Fibroblast of mammary gland (primary cell): ENCODE measurements around the gene PHF21B.

Experiments used
- DNase-seq: peaks from one replicate; pipeline ENCODE4 v3.0.0-alpha.2; 2010; ENCODE audit warnings: low read depth
- H3K4me3 ChIP-seq: 2 replicates; pipeline ENCODE4 v1.5.1; 2011; ENCODE audit warnings: low read depth, mild to moderate bottlenecking, low read length, moderate library complexity; ENCODE audit not compliant: control insufficient read depth
- CTCF ChIP-seq: conservative IDR thresholded peaks from 2 replicates; pipeline ENCODE4 v1.5.1; 2011; ENCODE audit warnings: low read depth, low read length, inconsistent platforms; ENCODE audit not compliant: control insufficient read depth, insufficient read depth

Gene PHF21B

GRCh38 chr22:44999231-44999630 is 10.6 kb downstream of the PHF21B start:
- DNase-seq = no peak
- no peak for TF ChIP-seq CTCF
- no peak overlapping the region for H3K4me3 ChIP-seq

GRCh38 chr22:44998296-44998695 is 11.5 kb downstream of the PHF21B start:
- TF ChIP-seq CTCF = no peak
- no peak overlapping the region for H3K4me3 ChIP-seq
- no peak for DNase-seq

- H3K4me3 ChIP-seq = no peak overlapping the region
- DNase-seq = no peak
- TF ChIP-seq CTCF = no peak
Measured at GRCh38 chr22:44997060-44997459, 12.7 kb downstream of the PHF21B start.

- TF ChIP-seq CTCF = no peak
- no peak overlapping the region for H3K4me3 ChIP-seq
Measured at GRCh38 chr22:44996648-44997047, 13.2 kb downstream of the PHF21B start.

GRCh38 chr22:44996120-44996519 is 13.7 kb downstream of the PHF21B start:
- no peak overlapping the region for H3K4me3 ChIP-seq
- no peak for TF ChIP-seq CTCF
- DNase-seq = no peak

More at GRCh38 chr22:44996648-44997047, 13.2 kb downstream of the PHF21B start:
- no peak for DNase-seq

GRCh38 chr22:44995715-44996114 is 14.1 kb downstream of the PHF21B start:
- no peak for TF ChIP-seq CTCF
- H3K4me3 ChIP-seq = no peak overlapping the region
- no peak for DNase-seq

- H3K4me3 ChIP-seq = no peak overlapping the region
- TF ChIP-seq CTCF = no peak
- DNase-seq = no peak
Measured at GRCh38 chr22:44995105-44995514, 14.7 kb downstream of the PHF21B start.
